HG03159 (cell line): ENCODE results near the gene ST6GALNAC1.
"Not testable (repeated sequence)": the region's sequence is repeated elsewhere in the genome, so short reads cannot be mapped to it uniquely, and the experiment has no call there.

Source experiments
- ATAC-seq: cut with Tn5 transposase; IDR thresholded peaks from one replicate; pipeline ENCODE4 v1.9.1; 2021; ENCODE audit warnings: mild to moderate bottlenecking, moderate library complexity; ENCODE audit not compliant: unreplicated experiment

Gene ST6GALNAC1

GRCh38 chr17:76644995-76645394 lies 1.4 kb upstream of the ST6GALNAC1 start:
- ATAC-seq, result no peak

GRCh38 chr17:76642994-76643393 lies 563 bp downstream of the ST6GALNAC1 start:
- ATAC-seq, result no peak

GRCh38 chr17:76642032-76642561 lies 1.5 kb downstream of the ST6GALNAC1 start:
- ATAC-seq, result no peak

GRCh38 chr17:76641501-76641900 lies 2.1 kb downstream of the ST6GALNAC1 start:
- no peak for ATAC-seq

- ATAC-seq, result no peak
These were observed 2.8 kb downstream of the ST6GALNAC1 start for GRCh38 chr17:76640550-76641380.

GRCh38 chr17:76638263-76638662 lies 5.3 kb downstream of the ST6GALNAC1 start:
- ATAC-seq, result no peak

- ATAC-seq, result not testable (repeated sequence)
These were observed 6.9 kb downstream of the ST6GALNAC1 start for GRCh38 chr17:76636486-76637206.

- no peak for ATAC-seq
These were observed 7.7 kb downstream of the ST6GALNAC1 start for GRCh38 chr17:76635659-76636360.

- ATAC-seq, result no peak
These were observed 8.5 kb downstream of the ST6GALNAC1 start for GRCh38 chr17:76635039-76635438.

- ATAC-seq, result no peak
These were observed 9.8 kb downstream of the ST6GALNAC1 start for GRCh38 chr17:76633628-76634328.

GRCh38 chr17:76631821-76632565 lies 11.6 kb downstream of the ST6GALNAC1 start:
- ATAC-seq, result no peak

GRCh38 chr17:76630151-76630550 lies 13.4 kb downstream of the ST6GALNAC1 start:
- ATAC-seq, result no peak

GRCh38 chr17:76627510-76627909 lies 16.0 kb downstream of the ST6GALNAC1 start:
- ATAC-seq, result no peak

- ATAC-seq, result no peak
These were observed 17.1 kb downstream of the ST6GALNAC1 start for GRCh38 chr17:76626442-76626841.

- ATAC-seq, result no peak
These were observed 18.1 kb downstream of the ST6GALNAC1 start for GRCh38 chr17:76625496-76625895.

GRCh38 chr17:76623271-76624146 lies 20.0 kb downstream of the ST6GALNAC1 start:
- no peak for ATAC-seq

- no peak for ATAC-seq
These were observed 25.7 kb downstream of the ST6GALNAC1 start for GRCh38 chr17:76617838-76618237.

- no peak for ATAC-seq
These were observed 28.5 kb downstream of the ST6GALNAC1 start for GRCh38 chr17:76614912-76615617.
